Measurements from ENCODE around the gene POU2AF1. TPM values are rescaled to one million over a fixed set of nuclear protein-coding genes. Genes with fewer than 3 reads are reported as not detected.

The POU2AF1 gene
- total RNA-seq, 2 experiments from 2014 or later: 0.48 to 0.62 TPM

- no peaks in the 10 kb centered on the region for H3K9me3 Mint-ChIP-seq
- H3K4me3 Mint-ChIP-seq: no peak overlapping the region
- intact Hi-C loops (cut with micrococcal nuclease): no loop called here
- no peaks in the 10 kb centered on the region for H3K27me3 Mint-ChIP-seq (ENCODE audit: low read depth)
- no peak overlapping the region for H3K27ac Mint-ChIP-seq
- CTCF ChIA-PET: interaction anchor here (0.7 kb wide), 1 partner anchor 145 kb away, joined by 4 read pairs; no protein-coding TSS in a partner anchor
- no peaks in the 10 kb centered on the region for H3K36me3 Mint-ChIP-seq (ENCODE audit: low read depth)
- no peak for DNase-seq
- no peaks in the 10 kb centered on the region for H3K4me1 Mint-ChIP-seq (ENCODE audit: low read depth)
Measured at GRCh38 chr11:111349191-111349695, 29.8 kb downstream of the POU2AF1 start.

- H3K36me3 Mint-ChIP-seq (ENCODE audit: low read depth): no peaks in the 10 kb centered on the region
- H3K4me3 Mint-ChIP-seq: no peak overlapping the region
- H3K27ac Mint-ChIP-seq: no peak overlapping the region
- H3K27me3 Mint-ChIP-seq (ENCODE audit: low read depth): no peaks in the 10 kb centered on the region
- no peak for DNase-seq
- intact Hi-C loops (cut with micrococcal nuclease): no loop called here
- no peaks in the 10 kb centered on the region for H3K4me1 Mint-ChIP-seq (ENCODE audit: low read depth)
- CTCF ChIA-PET: no interaction called here
- no peaks in the 10 kb centered on the region for H3K9me3 Mint-ChIP-seq
Measured at GRCh38 chr11:111348147-111348546, 30.9 kb downstream of the POU2AF1 start.

GRCh38 chr11:111347723-111348115 lies 31.4 kb downstream of the POU2AF1 start:
- H3K36me3 Mint-ChIP-seq (ENCODE audit: low read depth): no peaks in the 10 kb centered on the region
- intact Hi-C loops (cut with micrococcal nuclease): no loop called here

GRCh38 chr11:111347002-111347722 lies 31.9 kb downstream of the POU2AF1 start:
- DNase-seq: no peak
- CTCF ChIA-PET: interaction anchor here (0.7 kb wide), 1 partner anchor 1993 kb away, joined by 3 read pairs; no protein-coding TSS in a partner anchor
- no peaks in the 10 kb centered on the region for H3K27me3 Mint-ChIP-seq (ENCODE audit: low read depth)
- no peaks in the 10 kb centered on the region for H3K4me1 Mint-ChIP-seq (ENCODE audit: low read depth)
- no peak overlapping the region for H3K27ac Mint-ChIP-seq
- intact Hi-C loops (cut with micrococcal nuclease): no loop called here
- no peaks in the 10 kb centered on the region for H3K9me3 Mint-ChIP-seq
- H3K36me3 Mint-ChIP-seq (ENCODE audit: low read depth): no peaks in the 10 kb centered on the region
- H3K4me3 Mint-ChIP-seq: no peak overlapping the region

More at GRCh38 chr11:111347723-111348115, 31.4 kb downstream of the POU2AF1 start:
- CTCF ChIA-PET: interaction anchor here (0.7 kb wide), 1 partner anchor 1992 kb away, joined by 3 read pairs; no protein-coding TSS in a partner anchor
- H3K27me3 Mint-ChIP-seq (ENCODE audit: low read depth): no peaks in the 10 kb centered on the region
- no peaks in the 10 kb centered on the region for H3K4me1 Mint-ChIP-seq (ENCODE audit: low read depth)
- H3K27ac Mint-ChIP-seq: no peak overlapping the region
- no peaks in the 10 kb centered on the region for H3K9me3 Mint-ChIP-seq
- no peak for DNase-seq
- no peak overlapping the region for H3K4me3 Mint-ChIP-seq

- Mint-ChIP-seq H3K4me3 (no peak overlapping the region), H3K27ac (no peak overlapping the region), H3K36me3 (ENCODE audit: low read depth) (no peaks in the 10 kb centered on the region), H3K4me1 (ENCODE audit: low read depth) (no peaks in the 10 kb centered on the region), H3K9me3 (peaks cover 4% of the 10 kb centered on the region), H3K27me3 (ENCODE audit: low read depth) (no peaks in the 10 kb centered on the region)
- no peak for DNase-seq
- CTCF ChIA-PET: interaction anchor here (2.7 kb wide), 1 partner anchor 85 kb away, joined by 7 read pairs; no protein-coding TSS in a partner anchor
- intact Hi-C loops (cut with micrococcal nuclease): no loop called here
Measured at GRCh38 chr11:111344032-111344431, 35.0 kb downstream of the POU2AF1 start.

- intact Hi-C loops (cut with micrococcal nuclease): no loop called here
- Mint-ChIP-seq H3K27me3 (ENCODE audit: low read depth) (no peaks in the 10 kb centered on the region), H3K4me1 (ENCODE audit: low read depth) (no peaks in the 10 kb centered on the region), H3K27ac (no peak overlapping the region), H3K9me3 (peaks cover 4% of the 10 kb centered on the region), H3K4me3 (no peak overlapping the region), H3K36me3 (ENCODE audit: low read depth) (no peaks in the 10 kb centered on the region)
- no peak for DNase-seq
- CTCF ChIA-PET: interaction anchor here (2.7 kb wide), 1 partner anchor 86 kb away, joined by 7 read pairs; no protein-coding TSS in a partner anchor
Measured at GRCh38 chr11:111342329-111342728, 36.7 kb downstream of the POU2AF1 start.

- Mint-ChIP-seq H3K9me3 (peaks cover 4% of the 10 kb centered on the region), H3K4me3 (no peak overlapping the region), H3K36me3 (ENCODE audit: low read depth) (no peaks in the 10 kb centered on the region), H3K4me1 (ENCODE audit: low read depth) (no peaks in the 10 kb centered on the region), H3K27ac (no peak overlapping the region), H3K27me3 (ENCODE audit: low read depth) (no peaks in the 10 kb centered on the region)
- intact Hi-C loops (cut with micrococcal nuclease): no loop called here
- no peak for DNase-seq
- CTCF ChIA-PET: interaction anchor here (1.0 to 1.2 kb wide), 2 partner anchors 11 to 89 kb away, joined by 3 to 4 read pairs; no protein-coding TSS in a partner anchor
Measured at GRCh38 chr11:111339758-111340388, 39.2 kb downstream of the POU2AF1 start.

- H3K9me3 Mint-ChIP-seq: peaks cover 4% of the 10 kb centered on the region
- H3K4me3 Mint-ChIP-seq: no peak overlapping the region
- H3K27ac Mint-ChIP-seq: no peak overlapping the region
- intact Hi-C loops (cut with micrococcal nuclease): no loop called here
- no peaks in the 10 kb centered on the region for H3K36me3 Mint-ChIP-seq (ENCODE audit: low read depth)
- no peaks in the 10 kb centered on the region for H3K4me1 Mint-ChIP-seq (ENCODE audit: low read depth)
- CTCF ChIA-PET: no interaction called here
- no peak for DNase-seq
- H3K27me3 Mint-ChIP-seq (ENCODE audit: low read depth): no peaks in the 10 kb centered on the region
Measured at GRCh38 chr11:111336582-111337256, 42.4 kb downstream of the POU2AF1 start.

- DNase-seq: no peak
- CTCF ChIA-PET: no interaction called here
- no peaks in the 10 kb centered on the region for H3K36me3 Mint-ChIP-seq (ENCODE audit: low read depth)
- no peak overlapping the region for H3K4me3 Mint-ChIP-seq
- no peaks in the 10 kb centered on the region for H3K27me3 Mint-ChIP-seq (ENCODE audit: low read depth)
- intact Hi-C loops (cut with micrococcal nuclease): no loop called here
- H3K27ac Mint-ChIP-seq: no peak overlapping the region
- H3K4me1 Mint-ChIP-seq (ENCODE audit: low read depth): no peaks in the 10 kb centered on the region
- peaks cover 4% of the 10 kb centered on the region for H3K9me3 Mint-ChIP-seq
Measured at GRCh38 chr11:111336062-111336461, 43.0 kb downstream of the POU2AF1 start.

GRCh38 chr11:111335549-111335948 lies 43.5 kb downstream of the POU2AF1 start:
- H3K27me3 Mint-ChIP-seq (ENCODE audit: low read depth): no peaks in the 10 kb centered on the region
- no peaks in the 10 kb centered on the region for H3K36me3 Mint-ChIP-seq (ENCODE audit: low read depth)

GRCh38 chr11:111334532-111335502 lies 44.3 kb downstream of the POU2AF1 start:
- CTCF ChIA-PET: interaction anchor here (2.0 to 2.2 kb wide), 2 partner anchors 53 to 94 kb away, joined by 6 to 7 read pairs; no protein-coding TSS in a partner anchor

More at GRCh38 chr11:111335549-111335948, 43.5 kb downstream of the POU2AF1 start:
- no peak for DNase-seq
- no peaks in the 10 kb centered on the region for H3K4me1 Mint-ChIP-seq (ENCODE audit: low read depth)
- intact Hi-C loops (cut with micrococcal nuclease): no loop called here
- no peak overlapping the region for H3K4me3 Mint-ChIP-seq
- H3K9me3 Mint-ChIP-seq: peaks cover 4% of the 10 kb centered on the region
- H3K27ac Mint-ChIP-seq: no peak overlapping the region
- CTCF ChIA-PET: no interaction called here

More at GRCh38 chr11:111334532-111335502, 44.3 kb downstream of the POU2AF1 start:
- Mint-ChIP-seq H3K27me3 (ENCODE audit: low read depth) (no peaks in the 10 kb centered on the region), H3K4me3 (no peak overlapping the region), H3K36me3 (ENCODE audit: low read depth) (no peaks in the 10 kb centered on the region), H3K27ac (no peak overlapping the region), H3K9me3 (peaks cover 4% of the 10 kb centered on the region), H3K4me1 (ENCODE audit: low read depth) (no peaks in the 10 kb centered on the region)
- DNase-seq: no peak
- intact Hi-C loops (cut with micrococcal nuclease): no loop called here
